ENCODE measurements around the gene GPR15.

GPR15 gene

DNA sequence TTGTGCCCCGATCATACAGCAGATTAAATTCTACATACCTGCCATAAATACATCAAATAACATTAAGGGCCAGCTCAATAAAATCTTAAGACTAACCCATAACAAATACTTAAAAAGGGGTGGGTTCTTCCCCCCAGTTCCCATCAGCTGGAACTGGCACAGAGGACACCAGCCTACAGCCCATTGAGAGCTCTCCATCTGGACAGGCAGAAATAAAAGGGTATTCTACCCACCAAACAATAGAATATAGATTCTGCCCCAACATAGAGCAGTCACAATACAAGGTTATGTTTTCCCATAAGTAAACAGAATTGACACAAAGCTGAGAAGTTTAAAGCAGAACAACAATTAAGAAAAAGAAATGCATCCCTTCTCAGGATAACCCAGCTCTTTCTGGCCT, 49.7 kb downstream of the GPR15 start:
- in situ Hi-C loops (cut with MboI; ENCODE audit: low sequenced_read_pairs, unreplicated experiment) = loop anchor here (10.0 kb wide), 1 partner anchor 247 kb away; no protein-coding TSS in a partner anchor
- DNase-seq (ENCODE audit: low spot score) = no peak
- TF ChIP-seq, protein P1, sequence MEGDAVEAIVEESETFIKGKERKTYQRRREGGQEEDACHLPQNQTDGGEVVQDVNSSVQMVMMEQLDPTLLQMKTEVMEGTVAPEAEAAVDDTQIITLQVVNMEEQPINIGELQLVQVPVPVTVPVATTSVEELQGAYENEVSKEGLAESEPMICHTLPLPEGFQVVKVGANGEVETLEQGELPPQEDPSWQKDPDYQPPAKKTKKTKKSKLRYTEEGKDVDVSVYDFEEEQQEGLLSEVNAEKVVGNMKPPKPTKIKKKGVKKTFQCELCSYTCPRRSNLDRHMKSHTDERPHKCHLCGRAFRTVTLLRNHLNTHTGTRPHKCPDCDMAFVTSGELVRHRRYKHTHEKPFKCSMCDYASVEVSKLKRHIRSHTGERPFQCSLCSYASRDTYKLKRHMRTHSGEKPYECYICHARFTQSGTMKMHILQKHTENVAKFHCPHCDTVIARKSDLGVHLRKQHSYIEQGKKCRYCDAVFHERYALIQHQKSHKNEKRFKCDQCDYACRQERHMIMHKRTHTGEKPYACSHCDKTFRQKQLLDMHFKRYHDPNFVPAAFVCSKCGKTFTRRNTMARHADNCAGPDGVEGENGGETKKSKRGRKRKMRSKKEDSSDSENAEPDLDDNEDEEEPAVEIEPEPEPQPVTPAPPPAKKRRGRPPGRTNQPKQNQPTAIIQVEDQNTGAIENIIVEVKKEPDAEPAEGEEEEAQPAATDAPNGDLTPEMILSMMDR (IDR thresholded peaks at IDR 0.05; ENCODE audit: borderline replicate concordance, control extremely low read depth, extremely low read depth, insufficient read depth, missing control alignments) = no peak

DNA sequence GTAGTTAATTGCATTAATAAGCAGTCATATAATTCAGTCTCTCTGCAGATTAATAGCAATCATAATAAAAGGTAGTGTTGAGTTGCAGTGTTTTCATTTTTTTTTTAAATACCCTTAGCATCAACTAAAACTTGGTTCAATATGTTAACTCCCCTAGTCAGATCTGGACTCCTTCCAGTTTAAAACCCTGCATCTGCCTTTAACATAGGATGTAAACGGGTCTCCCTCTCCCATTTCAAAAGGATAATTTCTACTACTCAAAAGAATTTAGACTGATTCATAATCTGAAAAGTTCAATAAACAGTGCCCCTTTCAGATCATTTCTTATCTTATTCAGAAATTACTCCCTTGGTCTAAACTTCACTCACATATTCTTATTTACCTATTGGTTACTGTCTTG, 50.3 kb downstream of the GPR15 start:
- in situ Hi-C loops (cut with MboI; ENCODE audit: low sequenced_read_pairs, unreplicated experiment) = loop anchor here (10.0 kb wide), 1 partner anchor 247 kb away; no protein-coding TSS in a partner anchor
- DNase-seq (ENCODE audit: low spot score) = no peak

DNA sequence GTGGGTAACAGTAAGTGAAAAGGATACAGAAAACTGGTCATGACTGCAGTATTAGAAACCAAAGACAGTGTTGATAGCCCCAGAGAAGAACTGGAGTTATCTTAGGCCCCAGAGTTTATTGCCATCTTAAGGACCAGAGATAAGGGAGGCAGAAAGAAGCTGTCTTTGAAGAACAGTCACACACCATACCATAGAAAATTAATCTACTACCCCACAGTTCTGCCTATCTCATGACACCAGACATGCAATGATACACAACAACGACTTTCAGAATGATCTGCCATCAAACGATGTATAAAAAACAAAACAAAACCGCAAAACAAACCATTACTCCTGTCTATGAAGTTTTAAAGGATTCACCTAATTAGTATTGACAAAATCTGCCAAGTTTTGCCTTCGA, 52.0 kb downstream of the GPR15 start:
- in situ Hi-C loops (cut with MboI; ENCODE audit: low sequenced_read_pairs, unreplicated experiment) = loop anchor here (10.0 kb wide), 1 partner anchor 249 kb away; no protein-coding TSS in a partner anchor
- DNase-seq (ENCODE audit: low spot score) = no peak
- TF ChIP-seq, protein P1 (IDR thresholded peaks at IDR 0.05; ENCODE audit: borderline replicate concordance, control extremely low read depth, extremely low read depth, insufficient read depth, missing control alignments) = no peak

More for the DNA sequence above, 50.3 kb downstream of the GPR15 start:
- TF ChIP-seq, protein P1 (IDR thresholded peaks at IDR 0.05; ENCODE audit: borderline replicate concordance, control extremely low read depth, extremely low read depth, insufficient read depth, missing control alignments) = no peak

Measured in GM13976 (cell line).